Cerebellar cortex (tissue), 1 donor: Measurements from ENCODE around the gene FOXL2NB.

Experiments used
- DNase-seq: peaks from one replicate; pipeline ENCODE4 v3.0.0-alpha.2; 2015; ENCODE audit warnings: low spot score

Gene FOXL2NB

DNA sequence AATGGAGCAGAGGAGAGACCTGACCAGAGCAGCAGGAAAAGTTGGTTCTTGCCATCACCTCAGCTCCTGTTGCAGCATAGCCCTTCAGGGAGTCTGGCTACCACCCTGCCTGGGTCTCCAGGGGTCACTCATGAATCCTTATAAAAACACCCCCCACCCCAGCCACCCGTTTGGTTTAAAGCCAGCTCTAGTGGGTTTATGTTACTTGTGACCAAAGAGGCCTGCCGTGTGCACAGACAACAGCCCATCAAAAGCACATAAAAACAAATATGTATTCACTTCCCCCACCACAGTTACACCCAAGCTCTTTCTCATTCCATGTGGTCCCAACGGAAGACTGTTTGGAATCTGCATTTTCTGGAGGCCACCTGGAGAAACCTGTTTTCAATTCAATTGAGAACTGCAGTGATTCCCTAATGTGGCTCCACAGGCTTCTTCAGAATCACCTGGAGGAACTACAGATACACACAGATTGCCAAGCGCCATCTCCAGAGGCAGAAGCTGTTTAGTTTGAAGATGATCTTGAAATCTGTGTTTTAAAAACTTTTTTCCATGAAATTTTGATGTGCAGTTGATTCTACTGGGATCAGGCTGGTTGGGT lies 13.8 kb upstream of the FOXL2NB start:
- DNase-seq = no peak

DNA sequence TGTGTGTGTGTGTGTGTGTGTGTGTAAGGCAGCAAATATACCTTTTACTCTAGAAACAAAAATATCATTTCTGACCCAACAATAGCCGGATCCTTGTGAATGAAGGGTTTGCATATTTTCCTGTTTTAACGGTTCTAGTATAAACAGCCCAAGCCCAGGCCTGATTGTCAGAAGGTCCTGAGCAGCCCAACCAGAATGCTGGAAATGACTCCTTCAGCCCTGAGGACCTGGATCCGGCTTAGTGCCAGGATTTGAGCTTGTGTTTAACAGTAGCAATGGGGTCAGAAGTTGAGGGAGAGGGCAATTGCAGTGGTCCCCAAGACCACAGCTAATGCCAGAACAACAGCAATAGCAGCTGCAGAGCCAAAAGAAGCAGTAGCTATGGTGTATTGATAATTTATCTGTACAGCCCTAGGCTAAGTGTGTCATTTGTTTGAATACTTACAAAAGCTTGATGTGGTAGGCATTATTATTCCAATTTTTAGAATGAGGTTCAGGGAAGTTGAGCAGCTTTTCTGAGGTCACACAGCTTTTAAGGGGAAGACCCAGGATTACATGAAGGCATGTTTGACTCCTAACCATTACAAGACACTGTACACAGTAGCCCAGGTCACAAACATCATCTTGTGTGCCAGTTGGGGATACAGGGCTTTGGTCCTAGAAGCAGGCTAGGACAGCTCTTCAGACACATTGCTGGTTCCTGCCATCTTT lies 12.9 kb upstream of the FOXL2NB start:
- DNase-seq = no peak

DNA sequence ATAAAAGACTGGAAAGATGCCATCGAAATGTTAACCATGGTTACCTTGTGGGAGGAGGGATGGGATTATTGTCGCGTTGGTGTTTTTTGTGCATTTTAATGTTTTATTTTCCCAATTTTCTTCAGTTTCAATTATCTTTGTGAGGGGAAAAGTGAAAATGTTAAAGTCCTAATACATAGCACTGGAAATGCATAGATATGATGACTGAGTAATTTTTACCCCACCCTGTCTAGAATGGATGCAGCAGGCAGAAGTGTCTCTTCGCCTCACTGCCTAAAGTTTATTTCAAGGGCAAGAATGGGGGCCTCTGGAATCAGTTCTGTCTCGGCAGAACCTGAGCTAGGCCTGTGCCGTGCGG lies 11.5 kb upstream of the FOXL2NB start:
- no peak for DNase-seq

DNA sequence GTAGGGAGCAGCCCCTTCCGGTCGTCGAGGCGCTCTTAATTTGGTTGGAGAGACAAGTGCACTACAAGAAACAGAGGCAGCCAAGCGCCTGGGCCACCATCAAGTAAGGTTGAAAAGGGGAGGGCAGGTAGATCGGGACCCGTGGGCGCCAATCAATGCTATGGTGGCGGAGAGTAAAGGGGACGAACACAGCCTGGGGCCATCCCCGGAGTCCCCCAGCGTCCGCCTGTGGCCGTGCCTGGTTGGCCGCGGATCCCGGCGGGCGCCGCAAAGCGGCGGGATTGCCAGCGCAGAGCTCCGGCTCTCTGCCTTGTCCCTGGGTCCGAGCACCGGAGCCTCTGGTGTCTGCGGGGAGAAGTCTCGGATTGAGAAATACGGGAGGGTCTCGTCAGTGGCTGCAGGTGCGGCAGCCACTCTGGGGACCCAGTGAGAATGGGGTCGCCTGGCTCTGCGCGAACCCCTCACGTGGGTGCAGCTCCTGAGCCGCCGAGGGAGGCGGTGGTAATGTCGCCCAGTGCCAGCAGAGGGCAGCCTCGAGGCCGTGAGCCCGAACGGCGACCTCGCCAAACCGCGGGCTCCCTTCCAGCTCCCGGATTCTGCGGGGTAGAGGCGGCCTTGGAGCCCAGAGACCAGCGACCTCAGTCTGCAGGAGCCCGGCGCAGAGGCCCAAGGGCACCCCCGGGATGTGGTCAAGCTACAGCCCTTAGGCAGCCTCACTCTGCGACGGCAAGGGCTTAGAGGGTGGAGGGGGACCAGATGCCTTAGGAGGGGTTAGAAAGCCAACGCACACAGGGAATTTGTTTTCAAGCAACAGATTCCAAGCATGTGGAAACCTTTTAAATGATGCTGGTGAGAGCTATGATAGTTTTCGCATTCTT lies 10.9 kb upstream of the FOXL2NB start:
- peak; percentile 58 for DNase-seq

DNA sequence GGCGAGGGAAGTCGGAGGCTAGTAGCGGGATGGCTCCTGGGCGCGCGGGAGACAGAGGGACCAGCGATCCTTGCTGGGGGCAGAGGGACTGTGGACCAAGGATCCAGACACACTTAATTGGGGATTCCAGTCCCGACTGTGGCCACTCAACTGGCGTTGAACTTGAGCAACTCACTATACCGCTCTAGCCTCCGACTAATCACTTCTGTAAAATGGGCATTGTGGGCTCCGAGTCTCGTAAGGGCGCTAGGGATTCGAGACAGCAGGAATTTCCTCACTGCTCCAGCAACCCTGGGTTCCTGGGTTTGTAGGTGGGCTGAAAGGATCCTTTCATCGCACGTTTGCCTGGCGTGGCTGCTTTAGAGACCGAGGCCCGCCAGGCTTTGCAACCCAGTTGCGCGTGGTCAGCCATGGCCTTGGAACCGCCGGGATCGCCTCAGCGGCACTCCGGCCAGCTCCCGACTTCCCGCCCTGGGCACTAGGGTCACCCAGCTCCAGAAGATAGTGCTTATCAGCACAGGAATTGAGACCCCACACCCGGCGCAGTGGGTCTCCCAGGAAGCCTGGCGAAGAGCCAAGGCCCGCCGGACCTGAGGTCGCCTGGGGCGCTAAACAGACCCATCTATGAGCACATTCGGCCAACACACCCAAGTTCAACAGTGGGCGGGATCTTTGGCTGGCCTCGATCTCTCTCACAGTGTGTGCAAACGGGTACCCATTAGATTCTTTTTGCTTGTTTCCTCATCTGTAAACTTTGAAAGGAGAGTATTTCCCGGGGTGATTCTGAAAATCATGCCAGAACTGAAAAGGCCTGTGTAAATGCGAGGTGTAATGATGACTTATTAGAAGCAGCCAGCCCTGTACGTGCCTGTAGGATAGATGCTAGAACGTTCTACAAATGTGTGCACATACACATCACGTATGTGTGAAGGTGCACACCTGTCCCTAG lies 10.0 kb upstream of the FOXL2NB start:
- no peak for DNase-seq

DNA sequence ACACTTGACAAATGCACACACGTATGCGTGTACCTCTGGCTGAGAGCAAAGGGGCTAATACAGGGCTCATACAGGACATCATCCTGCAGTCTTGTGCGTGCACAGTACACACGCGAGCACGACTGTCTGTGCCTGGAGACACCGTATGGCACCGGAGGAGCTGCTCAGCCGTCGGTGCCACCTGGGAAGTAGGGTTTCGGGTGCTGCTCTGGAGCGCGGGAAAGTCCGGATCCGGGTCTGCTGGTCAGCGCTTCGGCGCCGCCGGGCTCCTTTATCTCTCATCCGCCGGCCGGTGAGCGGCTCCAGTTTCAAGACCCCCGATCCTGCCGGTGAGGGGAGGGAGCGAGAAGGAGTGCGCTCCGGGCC lies 9.3 kb upstream of the FOXL2NB start:
- no peak for DNase-seq

DNA sequence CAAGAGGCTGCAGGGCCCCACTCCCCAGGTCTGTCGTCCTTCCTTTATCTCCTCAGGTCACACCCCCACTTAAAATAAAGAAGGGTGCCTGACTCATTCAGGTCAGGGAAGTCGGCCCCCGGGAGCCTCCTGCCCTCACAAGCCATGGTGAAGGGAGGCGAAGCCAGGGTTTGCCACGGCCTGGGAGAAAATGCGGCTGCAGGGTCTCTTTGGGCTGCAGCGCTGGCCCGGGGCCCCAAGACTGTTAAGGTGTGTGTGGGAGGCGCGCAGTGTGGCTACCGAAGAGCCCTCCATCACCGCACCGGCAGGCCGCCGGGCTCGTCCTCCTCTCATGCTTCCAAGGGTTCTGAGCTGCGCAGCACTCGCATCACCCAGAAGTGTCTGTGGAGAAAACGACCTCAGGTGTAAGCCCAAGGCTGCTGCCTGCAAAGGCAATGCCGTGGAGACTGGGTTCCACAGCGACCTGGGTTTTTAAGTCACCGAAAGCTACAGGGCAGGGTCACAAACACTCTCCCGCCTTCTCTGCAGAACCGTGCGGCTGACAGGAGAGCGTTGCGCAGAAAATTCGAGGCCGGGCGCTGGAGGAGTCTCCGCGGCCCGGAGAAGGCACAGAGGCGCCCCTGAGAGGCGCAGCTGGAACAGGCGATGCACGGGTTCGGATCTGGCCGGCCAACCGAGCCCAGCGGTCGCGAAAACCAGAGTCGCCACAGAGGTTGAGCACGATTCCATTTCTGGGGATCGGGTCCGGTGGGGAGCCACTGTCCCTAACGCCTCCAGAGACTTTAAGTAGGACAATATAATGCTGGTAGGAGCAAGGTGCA lies 8.8 kb upstream of the FOXL2NB start:
- no peak for DNase-seq

GRCh38 chr3:138938877-138939560 lies 8.0 kb upstream of the FOXL2NB start:
- no peak for DNase-seq

DNA sequence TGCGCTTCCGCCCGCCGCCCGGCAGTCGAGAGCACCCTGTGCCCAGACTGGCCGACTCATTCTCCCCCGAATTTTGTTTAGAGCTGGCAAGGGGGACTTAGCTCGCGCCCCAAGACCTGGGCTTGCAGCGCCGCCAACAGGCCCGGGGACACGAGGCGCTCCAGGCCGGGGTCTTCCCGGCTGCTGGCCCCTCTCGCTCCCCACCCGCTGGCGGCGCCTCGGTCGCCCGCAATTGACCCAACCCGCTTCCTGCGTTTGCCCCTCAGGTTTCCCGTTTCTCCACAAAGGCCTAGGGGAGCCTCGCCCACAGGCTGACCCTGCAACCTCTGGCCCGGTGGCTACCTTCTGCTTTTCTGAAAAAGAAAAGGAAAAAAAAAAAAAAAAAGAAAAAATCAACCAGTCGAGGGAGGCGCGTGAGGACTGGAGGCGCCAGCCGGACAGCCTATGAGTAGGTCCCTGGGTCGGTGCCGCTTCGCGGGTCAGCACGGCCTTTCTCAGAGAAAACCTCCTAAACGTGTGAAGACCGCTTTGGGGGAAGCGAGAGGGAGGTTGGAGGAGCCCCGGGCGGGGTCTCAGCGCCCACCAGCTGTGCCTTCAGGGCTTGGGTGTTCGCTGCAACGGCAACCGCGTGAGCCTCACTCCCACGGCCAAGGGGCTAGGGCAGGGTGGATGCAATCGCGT lies 7.3 kb upstream of the FOXL2NB start:
- no peak for DNase-seq

GRCh38 chr3:138940446-138940845 lies 6.6 kb upstream of the FOXL2NB start:
- no peak for DNase-seq

DNA sequence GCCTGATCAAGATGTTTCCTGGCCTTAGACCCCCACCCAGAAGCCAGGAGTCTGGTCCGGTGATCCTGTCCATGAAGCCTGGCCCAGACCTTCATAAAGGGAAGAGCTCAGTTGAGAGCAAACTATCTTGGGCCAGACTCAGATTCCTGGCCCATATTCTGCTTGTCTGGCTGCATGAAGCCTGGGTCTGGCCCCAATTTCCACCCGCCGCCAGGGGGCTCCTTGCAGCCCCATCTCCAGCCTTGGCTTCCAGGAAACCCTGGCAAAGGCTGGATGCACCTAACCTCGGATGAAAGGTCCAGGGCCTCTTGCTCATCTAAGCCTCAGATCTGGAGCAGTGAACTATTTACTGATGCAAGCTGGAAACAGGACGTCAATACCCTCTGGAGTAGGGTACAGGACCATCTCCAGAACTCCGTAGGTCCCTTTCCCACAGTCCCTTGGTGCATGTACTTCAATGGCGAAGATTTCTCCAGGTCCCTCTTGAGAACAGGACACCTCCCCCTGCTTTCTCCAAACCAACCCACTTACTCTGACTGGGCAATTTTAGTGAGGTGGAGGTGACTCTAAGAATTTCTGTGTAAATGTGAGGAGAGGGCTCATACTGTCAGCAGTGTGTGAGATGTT lies 5.6 kb upstream of the FOXL2NB start:
- DNase-seq = peak; percentile 35

GRCh38 chr3:138942271-138942670 lies 4.7 kb upstream of the FOXL2NB start:
- no peak for DNase-seq

DNA sequence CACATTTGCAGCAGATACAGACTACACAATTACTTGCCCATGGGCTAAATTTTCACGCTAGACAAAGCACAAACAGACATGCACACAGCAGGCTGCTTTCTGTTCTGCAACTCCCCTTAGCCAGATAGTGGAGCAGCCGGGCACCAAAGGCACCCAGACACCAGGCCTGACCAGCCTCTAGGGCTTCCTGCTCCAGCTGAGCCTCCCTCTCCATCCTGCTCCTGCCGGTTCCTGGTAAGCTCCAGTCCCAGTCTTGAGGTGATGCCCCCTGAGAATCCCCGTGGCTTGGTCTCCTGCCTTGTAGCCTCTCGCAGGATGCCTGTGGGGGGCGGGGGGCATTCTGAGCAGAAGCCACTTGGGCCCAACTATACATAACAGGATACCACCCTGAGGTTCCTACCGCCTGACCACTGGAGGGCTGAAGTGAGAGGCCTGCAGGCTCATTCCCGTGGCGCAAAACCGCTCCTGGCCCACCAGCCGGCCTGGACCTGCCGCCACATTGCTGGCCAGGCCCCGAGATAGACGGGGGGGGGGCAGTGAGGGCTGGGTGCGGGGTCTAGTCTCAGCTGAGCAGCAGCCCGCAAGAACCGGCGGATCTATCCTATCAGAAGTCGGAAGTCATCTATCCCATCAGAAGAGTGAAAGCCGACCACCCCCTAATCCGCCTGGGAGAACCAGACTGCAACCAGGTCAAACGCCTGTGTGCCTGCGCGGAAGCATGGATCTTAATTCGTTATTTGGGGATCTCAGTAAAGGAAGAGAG lies 4.0 kb upstream of the FOXL2NB start:
- no peak for DNase-seq

DNA sequence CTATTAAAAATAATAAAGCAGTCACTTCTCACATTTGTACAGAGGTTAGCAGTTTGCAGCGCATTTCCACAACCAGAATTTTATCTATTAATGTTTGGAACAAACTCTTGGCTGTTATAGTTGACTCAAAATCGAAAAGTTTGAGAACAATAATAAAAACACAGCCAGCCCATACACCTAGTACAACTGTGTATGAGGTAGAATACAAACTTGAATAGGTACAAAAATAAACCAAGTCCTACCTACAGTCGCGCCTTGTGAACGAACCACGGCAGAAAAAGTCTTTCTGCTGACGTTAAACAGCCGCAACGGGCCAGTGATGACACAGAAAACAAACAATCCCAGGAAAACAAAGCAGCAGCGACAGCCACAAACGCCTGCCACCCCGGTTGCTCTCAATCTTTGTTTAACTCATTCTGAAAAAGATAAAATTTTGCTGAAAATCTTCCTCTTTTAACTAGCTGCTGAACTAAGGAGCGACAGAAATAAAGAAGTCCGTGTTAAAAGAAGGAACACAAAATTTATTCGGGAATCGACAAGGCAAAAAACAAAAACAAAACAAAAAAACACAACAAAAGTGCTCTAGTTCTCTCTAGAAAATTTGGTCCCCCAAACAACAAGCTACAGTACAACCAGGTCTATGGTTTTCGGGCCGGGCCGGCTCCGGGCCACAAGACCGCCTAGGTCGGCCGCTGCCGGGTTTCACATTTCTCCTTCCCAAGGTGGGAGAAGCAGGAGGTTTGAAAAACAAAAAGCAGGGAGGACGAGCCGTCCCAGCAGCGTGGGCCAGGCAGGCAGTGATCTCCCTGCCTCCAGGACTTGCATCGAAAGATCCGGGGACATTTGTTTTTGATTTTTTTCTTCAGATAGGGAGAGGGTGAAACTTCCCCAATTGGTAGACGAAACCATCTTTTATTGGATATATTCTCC lies 3.0 kb upstream of the FOXL2NB start:
- DNase-seq = no peak

DNA sequence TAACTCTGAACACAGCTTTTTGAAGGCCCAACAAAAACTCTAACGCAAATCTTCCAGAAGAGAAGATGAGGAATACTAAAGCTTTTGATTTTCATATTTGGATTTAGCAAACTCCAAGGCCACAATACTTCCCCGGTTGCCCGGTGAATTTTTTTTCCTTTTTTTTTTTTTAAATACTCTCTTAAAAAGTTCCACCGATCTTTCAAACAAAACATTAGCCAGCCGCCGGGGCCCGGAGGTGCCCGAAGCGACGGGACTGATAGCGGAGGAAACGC lies 2.4 kb upstream of the FOXL2NB start:
- DNase-seq = no peak

GRCh38 chr3:138944929-138945708 lies 1.9 kb upstream of the FOXL2NB start:
- no peak for DNase-seq
